Activated naive CD8-positive, alpha-beta T cell treated with anti-CD3 and anti-CD28 coated beads for 36 hours (primary cell): Measurements from ENCODE around the gene VCAN. TPM values are rescaled to one million over a fixed set of nuclear protein-coding genes. Genes with fewer than 3 reads are reported as not detected.

Source experiments
- DNase-seq: peaks from one replicate; pipeline ENCODE4 v3.0.0; 2021
- H3K27ac Mint-ChIP-seq: one replicate; pipeline ENCODE4 v1.8.0; 2022; ENCODE audit warnings: mild to moderate bottlenecking, moderate library complexity, mixed read lengths
- H3K27me3 Mint-ChIP-seq: one replicate; pipeline ENCODE4 v1.8.0; 2022; ENCODE audit warnings: mild to moderate bottlenecking, mixed read lengths
- H3K36me3 Mint-ChIP-seq: one replicate; pipeline ENCODE4 v1.8.0; 2021; ENCODE audit warnings: mild to moderate bottlenecking, mixed read lengths
- H3K4me1 Mint-ChIP-seq: one replicate; pipeline ENCODE4 v1.8.0; 2021; ENCODE audit warnings: mixed read lengths
- H3K4me3 Mint-ChIP-seq: one replicate; pipeline ENCODE4 v1.8.0; 2022; ENCODE audit warnings: mild to moderate bottlenecking, moderate library complexity, mixed read lengths
- H3K9me3 Mint-ChIP-seq: one replicate; pipeline ENCODE4 v1.8.0; 2022; ENCODE audit warnings: mixed read lengths
- total RNA-seq, 2 experiments: library from RNA; stranded (reverse); gene quantifications; one replicate each; pipeline ENCODE4 v1.2.3, GENCODE V29; 2021

The VCAN gene
- total RNA-seq, 2 experiments from 2014 or later = not detected

- Mint-ChIP-seq H3K27me3 (no peaks in the 10 kb centered on the region), H3K36me3 (no peaks in the 10 kb centered on the region), H3K4me1 (no peaks in the 10 kb centered on the region), H3K27ac (no peak overlapping the region), H3K4me3 (no peak overlapping the region), H3K9me3 (no peaks in the 10 kb centered on the region)
- DNase-seq = no peak
Observed at GRCh38 chr5:83576341-83576740, 104.8 kb downstream of the VCAN start.

- no peaks in the 10 kb centered on the region for H3K4me1 Mint-ChIP-seq
Observed at GRCh38 chr5:83577036-83577636, 105.6 kb downstream of the VCAN start.

GRCh38 chr5:83583859-83584258, 112.3 kb downstream of the VCAN start:
- H3K4me1 Mint-ChIP-seq = no peaks in the 10 kb centered on the region
- H3K4me3 Mint-ChIP-seq = no peak overlapping the region
- peaks cover 10% of the 10 kb centered on the region for H3K27me3 Mint-ChIP-seq
- DNase-seq = no peak
- no peak overlapping the region for H3K27ac Mint-ChIP-seq
- no peaks in the 10 kb centered on the region for H3K36me3 Mint-ChIP-seq
- no peaks in the 10 kb centered on the region for H3K9me3 Mint-ChIP-seq

More at GRCh38 chr5:83577036-83577636, 105.6 kb downstream of the VCAN start:
- Mint-ChIP-seq H3K27me3 (no peaks in the 10 kb centered on the region), H3K9me3 (no peaks in the 10 kb centered on the region), H3K27ac (no peak overlapping the region), H3K4me3 (no peak overlapping the region), H3K36me3 (no peaks in the 10 kb centered on the region)
- no peak for DNase-seq

DNA sequence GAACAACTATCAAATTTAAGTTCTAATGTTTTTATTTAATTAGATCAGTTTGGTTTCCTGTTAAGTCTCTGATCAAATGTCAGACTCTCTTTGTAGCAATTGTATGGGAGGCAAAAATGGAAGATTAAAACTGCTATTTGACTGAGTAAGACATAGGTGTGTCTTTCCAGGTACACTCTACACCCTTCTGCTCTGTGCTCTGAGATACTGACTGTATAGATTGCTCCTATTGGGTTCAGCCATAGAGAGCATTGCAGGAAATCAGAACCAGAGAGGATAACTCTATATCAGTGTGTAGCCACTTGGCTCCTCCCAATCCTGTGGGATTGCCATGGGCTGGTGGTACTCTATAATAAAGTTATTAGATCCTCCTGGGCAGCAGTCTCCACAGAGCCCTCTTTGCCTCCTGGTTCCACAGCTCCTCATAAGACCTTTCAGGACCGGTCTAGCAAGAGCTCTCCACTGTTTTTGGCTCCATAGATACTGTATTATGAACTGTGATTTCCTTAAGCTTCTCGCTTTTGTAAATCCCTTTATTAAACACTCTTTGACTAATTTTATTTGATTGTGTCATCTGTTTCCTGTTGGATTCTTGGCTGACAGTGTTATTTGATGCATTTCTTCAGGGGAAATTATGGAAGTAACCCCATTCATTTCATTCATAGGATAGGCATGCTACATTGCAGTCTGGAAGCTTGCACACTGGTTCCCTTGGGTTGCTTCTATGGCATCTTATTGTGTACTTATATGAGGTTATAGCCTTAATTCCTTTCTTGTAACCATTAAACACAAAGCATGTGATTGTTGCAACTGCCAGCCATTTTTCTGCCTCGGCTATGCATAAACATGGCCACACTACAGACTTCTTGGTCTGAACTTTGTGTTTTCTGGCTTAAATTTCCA, 115.6 kb downstream of the VCAN start:
- DNase-seq = no peak
- Mint-ChIP-seq H3K36me3 (no peaks in the 10 kb centered on the region), H3K4me1 (no peaks in the 10 kb centered on the region), H3K9me3 (no peaks in the 10 kb centered on the region), H3K27ac (no peak overlapping the region), H3K4me3 (no peak overlapping the region), H3K27me3 (peaks cover 10% of the 10 kb centered on the region)

DNA sequence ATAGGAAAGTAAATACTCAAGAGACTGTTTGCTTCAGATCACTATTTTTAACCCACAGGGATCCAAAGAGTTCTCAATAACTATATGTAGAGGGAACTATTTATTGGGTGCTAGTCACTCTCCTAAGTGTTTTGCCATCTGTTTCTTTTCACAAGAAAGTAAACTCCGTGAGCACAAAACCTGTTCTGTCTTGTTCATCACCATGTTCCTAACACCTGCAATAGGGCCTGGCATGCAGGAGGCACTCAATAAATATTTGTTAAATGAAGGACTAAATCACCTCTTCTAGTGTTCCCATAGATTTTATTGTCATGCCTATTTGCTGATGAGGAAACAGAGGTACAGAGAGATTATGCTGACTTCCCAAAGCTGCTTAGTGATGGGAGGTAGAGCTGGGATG, 118.2 kb downstream of the VCAN start:
- Mint-ChIP-seq H3K27ac (no peak overlapping the region), H3K4me3 (no peak overlapping the region), H3K27me3 (peaks cover 10% of the 10 kb centered on the region), H3K4me1 (no peaks in the 10 kb centered on the region), H3K9me3 (no peaks in the 10 kb centered on the region), H3K36me3 (no peaks in the 10 kb centered on the region)
- no peak for DNase-seq

GRCh38 chr5:83590966-83591365, 119.4 kb downstream of the VCAN start:
- H3K36me3 Mint-ChIP-seq = no peaks in the 10 kb centered on the region
- no peak overlapping the region for H3K27ac Mint-ChIP-seq
- no peaks in the 10 kb centered on the region for H3K9me3 Mint-ChIP-seq
- H3K27me3 Mint-ChIP-seq = peaks cover 10% of the 10 kb centered on the region
- no peaks in the 10 kb centered on the region for H3K4me1 Mint-ChIP-seq
- H3K4me3 Mint-ChIP-seq = no peak overlapping the region
- DNase-seq = no peak

- Mint-ChIP-seq H3K9me3 (no peaks in the 10 kb centered on the region), H3K4me3 (no peak overlapping the region), H3K27ac (no peak overlapping the region), H3K27me3 (no peaks in the 10 kb centered on the region), H3K4me1 (no peaks in the 10 kb centered on the region), H3K36me3 (no peaks in the 10 kb centered on the region)
- DNase-seq = no peak
Observed at GRCh38 chr5:83595217-83595616, 123.7 kb downstream of the VCAN start.

GRCh38 chr5:83608122-83608521, 136.6 kb downstream of the VCAN start:
- H3K27ac Mint-ChIP-seq = no peak overlapping the region
- H3K9me3 Mint-ChIP-seq = no peaks in the 10 kb centered on the region
- no peaks in the 10 kb centered on the region for H3K4me1 Mint-ChIP-seq
- DNase-seq = no peak
- no peaks in the 10 kb centered on the region for H3K36me3 Mint-ChIP-seq
- peaks cover 3% of the 10 kb centered on the region for H3K27me3 Mint-ChIP-seq
- H3K4me3 Mint-ChIP-seq = no peak overlapping the region

- H3K36me3 Mint-ChIP-seq = no peaks in the 10 kb centered on the region
- no peaks in the 10 kb centered on the region for H3K4me1 Mint-ChIP-seq
- H3K27ac Mint-ChIP-seq = no peak overlapping the region
- H3K9me3 Mint-ChIP-seq = peaks cover 8% of the 10 kb centered on the region
- peaks cover 4% of the 10 kb centered on the region for H3K27me3 Mint-ChIP-seq
- H3K4me3 Mint-ChIP-seq = no peak overlapping the region
- no peak for DNase-seq
Observed at GRCh38 chr5:83614841-83615240, 143.3 kb downstream of the VCAN start.

- Mint-ChIP-seq H3K27ac (no peak overlapping the region), H3K9me3 (no peaks in the 10 kb centered on the region), H3K27me3 (no peaks in the 10 kb centered on the region), H3K4me1 (no peaks in the 10 kb centered on the region), H3K36me3 (no peaks in the 10 kb centered on the region), H3K4me3 (no peak overlapping the region)
- DNase-seq = no peak
Observed at GRCh38 chr5:83628360-83628759, 156.8 kb downstream of the VCAN start.

Other genes starting within 250 kb of the VCAN start
- gene HAPLN1, start 249.1 kb downstream of the VCAN start, total RNA-seq = not detected